ENCODE results near the gene ZNF823.
"Not testable (repeated sequence)": the region's sequence is repeated elsewhere in the genome, so short reads cannot be mapped to it uniquely, and the experiment has no call there.

ZNF823 gene
- 12.9 to 15.0 reads per million in 2 donors for total RNA-seq

DNA sequence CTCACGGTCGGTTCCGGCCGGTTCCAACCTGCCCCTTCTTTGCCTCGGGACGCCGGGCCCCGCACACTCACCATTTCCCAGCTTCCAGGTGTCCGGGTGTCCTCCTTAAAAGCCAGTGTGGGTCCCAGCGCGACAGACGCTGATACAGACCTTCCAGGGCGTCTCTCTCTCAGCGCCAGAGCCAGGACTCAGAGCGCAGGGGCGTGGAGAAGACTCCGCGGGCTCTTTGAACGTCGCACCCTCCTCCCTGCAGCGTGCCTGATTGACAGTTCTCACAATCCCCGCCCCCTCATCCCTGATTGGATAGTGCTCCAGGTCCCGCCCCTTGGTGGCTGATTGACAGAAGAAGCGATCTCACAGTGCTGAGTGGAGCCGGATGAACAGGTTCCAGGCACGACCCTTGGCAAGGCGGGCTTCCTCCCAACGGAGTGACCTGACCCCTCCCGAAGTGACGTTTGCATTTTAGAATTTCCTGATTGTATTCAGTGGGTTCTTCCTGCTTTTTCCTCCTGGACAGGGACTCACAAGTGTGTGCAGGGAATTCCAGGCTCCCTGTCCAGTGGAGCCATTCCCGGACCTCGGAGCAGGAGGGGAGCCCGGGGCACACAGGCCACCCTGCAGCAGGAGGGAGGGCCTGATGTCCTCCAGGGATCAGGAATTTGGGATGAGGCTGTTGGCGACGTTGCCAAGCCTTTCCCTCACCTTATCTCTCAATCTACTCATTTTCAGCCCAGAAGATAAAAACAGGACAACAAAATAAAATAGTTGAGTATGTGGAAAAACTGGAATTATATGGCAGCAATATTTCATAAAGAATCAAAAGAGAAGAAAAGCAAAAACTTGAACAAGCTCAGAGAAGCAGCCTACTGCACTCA is at the start of gene ZNF823:
Gene ZNF823, minus strand, starts transcription at position 201 of the 875 bp plus-strand sequence. Its CDS starts 127 bp downstream, at position 74.
- peak; percentile 45 for DNase-seq

DNA sequence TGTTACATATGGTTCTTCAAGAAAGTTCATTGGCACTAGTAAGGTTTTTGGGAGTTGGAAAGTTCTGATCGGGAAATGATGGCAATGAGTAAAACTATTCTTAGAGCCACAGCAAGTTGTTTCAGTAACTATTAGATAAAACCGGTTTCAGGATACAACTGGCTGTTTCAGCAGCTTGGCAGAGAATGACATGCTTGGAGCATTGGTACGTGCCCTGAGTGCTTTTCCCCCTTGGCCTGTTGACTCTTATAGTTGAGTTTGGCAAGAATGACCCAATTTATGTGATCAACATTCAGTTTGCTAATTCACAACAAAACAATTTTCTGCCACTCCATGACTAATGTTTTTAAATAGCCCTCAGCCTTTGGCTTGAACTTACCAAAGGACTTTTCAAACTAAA is 48.8 kb upstream of the ZNF823 start:
- no peak for DNase-seq

DNA sequence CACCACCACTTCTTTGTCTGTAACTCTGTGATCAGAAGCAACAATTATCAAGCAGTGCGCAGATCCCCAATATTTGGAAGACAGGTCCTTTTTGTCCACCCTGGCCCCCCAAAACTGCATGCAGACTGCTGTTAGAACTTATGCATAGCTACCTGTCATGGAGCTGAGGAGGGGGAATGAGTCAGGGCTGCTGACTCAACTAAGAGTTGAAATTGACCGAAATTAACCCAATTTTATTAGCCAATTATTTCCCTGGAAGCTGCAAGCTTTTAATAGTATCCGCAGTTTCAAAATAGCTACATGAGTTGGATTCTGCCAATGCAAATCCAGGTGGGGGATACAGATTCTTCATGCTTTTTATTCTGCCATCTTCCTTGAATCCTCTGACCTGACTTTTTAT is 45.6 kb upstream of the ZNF823 start:
- DNase-seq, result no peak

DNA sequence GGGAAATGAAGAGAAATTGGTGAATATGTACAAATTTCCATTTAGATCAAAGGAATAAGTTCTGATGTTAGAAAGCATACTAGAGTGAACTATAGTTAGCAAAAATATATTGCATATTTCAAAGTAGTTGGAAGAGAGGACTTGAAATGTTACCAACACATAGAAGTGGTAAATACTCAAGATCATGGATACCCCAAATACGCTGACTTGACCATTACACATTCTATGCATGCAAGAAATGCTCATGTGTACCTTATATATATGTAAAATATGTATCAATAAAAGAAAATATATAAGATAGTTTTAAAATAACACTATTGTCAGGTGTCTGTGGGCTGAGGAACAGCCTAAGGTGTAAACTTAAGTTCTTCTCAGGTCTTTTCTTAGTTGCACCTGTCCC is 45.0 kb upstream of the ZNF823 start:
- DNase-seq, result no peak

DNA sequence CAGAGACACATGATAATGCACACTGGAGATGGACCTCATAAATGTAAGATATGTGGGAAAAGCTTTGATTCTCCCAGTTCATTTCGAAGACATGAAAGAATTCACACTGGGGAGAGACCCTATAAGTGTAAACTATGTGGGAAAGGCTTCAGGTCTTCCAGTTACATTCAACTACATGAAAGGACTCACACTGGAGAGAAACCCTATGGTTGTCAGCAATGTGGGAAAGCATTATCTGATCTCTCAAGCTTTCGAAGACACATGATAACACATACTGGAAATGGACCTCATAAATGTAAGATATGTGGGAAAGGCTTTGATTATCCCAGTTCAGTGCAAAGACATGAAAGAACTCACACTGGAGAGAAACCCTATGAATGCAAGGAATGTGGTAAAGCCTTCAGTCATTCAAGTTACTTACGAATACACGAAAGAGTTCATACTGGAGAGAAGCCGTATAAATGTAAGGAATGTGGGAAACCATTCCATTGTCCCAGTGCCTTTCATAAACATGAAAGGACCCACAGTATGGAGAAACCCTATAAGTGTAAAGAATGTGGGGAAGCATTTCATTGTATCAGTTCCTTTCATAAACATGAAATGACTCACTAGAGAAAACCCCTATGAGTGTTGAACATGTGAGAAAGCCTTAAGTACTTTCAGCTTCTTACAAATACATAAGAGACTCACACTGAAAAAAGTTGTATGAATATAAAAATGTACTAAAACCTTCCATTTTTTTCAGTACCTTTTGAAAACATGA is 42.7 kb upstream of the ZNF823 start:
- no peak for DNase-seq

DNA sequence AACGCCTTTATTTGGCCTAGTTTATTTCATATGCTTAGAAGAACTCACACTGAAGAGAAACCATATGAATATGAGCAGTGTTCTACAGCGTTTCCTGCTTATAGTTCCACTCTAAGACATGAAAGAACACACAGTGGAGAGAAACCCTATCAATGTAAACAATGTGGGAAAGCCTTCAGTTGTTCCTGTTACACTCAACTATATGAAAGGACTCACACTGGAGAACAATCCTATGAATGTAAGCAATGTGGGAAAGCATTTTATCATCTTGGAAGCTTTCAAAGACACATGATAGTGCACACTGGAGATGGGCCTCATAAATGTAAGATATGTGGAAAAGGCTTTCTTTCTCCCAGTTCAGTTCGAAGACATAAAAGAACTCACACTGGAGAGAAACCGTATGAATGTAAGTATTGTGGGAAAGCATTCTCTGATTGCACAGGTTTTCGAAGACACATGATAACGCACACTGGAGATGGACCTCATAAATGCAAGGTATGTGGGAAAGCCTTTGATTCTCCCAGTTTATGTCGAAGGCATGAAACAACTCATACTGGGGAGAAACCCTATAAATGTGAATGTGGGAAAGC is 41.8 kb upstream of the ZNF823 start:
- DNase-seq, result no peak

DNA sequence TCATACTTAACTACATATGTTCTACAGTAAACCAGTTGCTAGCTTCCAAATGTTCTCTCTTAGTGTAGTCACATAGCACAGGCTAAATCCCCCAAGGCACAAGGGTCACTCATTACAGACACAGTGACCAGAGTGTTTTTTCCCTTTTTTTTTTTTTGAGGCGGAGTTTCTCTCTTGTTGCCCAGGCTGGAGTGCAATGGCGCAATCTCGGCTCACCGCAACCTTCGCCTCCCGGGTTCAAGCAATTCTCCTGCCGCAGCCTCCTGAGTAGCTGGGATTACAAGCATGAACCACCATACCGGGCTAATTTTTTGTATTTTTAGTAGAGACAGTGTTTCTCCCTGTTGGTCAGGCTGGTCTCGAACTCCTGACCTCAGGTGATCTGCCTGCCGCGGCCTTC is 37.9 kb upstream of the ZNF823 start:
- not testable (repeated sequence) for DNase-seq

DNA sequence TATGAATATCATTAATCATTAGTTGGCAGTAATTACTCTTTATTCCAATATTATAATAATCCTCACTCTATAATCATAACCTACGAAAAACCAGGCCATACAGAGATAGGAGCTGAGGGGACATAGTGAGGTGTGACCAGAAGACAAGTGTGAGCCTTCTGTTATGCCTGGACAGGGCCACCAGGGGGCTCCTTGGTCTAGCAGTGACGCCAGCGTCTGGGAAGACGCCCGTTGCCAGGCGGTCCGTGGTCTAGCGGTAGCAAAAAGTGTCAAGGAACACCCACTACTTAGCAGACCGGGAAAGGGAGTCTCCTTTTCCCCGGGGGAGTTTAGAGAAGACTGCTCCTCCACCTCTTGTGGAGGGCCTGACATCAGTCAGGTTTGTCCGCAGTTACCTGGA is 32.8 kb upstream of the ZNF823 start:
- not testable (repeated sequence) for DNase-seq

DNA sequence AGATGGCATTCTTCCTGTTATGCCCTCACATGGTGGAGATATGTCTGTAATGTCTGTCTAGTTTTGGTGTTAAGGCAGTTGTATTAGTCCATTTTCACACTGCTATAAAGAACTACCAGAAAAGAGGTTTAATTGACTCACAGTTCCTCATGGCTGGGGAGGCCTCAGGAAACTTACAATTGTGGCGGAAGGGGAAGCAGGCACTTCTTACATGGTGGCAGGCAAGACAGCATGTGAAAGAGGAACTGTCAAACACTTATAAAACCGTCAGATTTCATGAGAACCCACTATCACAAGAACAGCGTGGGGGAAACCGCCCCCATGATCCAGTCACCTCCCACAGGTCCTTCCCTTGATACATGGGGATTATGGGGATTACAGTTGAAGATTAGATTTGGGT is 31.2 kb upstream of the ZNF823 start:
- DNase-seq, result no peak

DNA sequence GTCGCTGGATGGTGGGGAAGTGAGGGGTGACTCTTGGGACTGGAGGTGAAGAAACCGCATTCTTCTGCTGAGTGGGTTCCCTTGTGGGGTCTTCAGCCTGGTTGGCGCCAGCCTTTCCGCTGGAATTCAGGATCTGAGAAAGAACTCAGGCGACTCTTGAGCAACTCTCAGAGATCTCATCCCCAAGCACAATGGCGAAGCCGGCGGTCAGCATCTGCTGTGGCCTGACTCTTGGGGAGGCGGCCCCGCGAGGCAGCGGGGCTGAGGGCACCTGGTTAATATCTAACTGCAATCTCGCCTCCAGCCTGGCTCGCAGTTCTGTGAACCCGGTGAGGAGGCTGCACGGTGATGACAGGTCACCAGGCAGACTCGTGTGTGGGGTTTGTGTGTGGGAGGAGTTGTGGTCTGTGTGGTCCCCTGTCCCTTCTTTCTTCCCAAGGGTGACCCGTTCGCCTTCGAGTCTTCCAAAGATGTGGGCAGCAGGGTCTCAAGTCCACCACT is 28.9 kb upstream of the ZNF823 start:
- no peak for DNase-seq

DNA sequence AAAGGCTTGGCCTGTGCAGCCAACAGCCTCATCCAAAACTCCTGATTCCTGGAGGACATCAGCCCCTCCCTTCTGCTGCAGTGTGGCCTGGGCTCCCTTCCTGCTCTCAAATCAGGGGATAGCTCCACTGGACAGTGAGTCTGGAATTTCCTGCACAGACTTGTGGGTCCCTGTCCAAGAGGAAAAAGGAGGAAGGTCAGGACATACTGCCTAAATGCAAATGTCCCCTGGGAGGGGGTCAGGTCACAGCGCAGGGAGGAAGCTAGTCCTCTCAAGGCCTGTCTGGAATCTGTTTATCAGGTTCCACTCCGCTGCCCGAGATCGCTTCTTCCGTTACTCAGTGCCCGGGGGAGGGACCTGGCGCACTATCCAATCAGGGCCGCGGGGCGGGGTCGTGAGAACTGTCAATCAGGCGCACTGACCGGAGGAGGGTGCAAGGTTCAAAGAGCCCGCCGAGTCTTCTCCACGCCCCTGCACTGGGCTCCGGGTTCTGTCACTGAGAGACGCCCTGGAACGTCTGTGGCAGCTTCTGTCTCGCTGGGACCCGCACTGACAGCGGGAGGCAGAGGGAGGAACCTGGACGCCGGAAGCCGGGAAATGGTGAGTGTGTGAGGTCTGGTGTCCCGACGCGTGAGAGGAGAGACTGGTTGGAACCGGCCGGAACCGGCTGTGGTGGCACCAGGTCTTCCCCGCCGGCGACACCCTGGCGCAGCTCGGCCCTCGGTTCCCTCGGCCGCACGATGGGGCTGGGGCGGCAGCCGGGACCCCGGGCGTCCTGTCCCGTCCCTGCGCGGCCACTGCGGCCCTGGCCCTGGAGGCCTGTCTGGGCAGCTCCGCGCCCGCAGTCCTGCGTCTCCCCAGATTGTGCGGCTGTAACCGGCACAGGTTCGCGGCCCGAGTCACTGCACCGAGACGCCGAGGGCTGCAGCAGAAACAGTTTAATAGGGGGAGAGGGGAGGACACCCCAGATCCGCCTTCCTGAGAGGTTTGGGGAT is 28.1 kb upstream of the ZNF823 start, which contains the start of gene ZNF441:
Gene ZNF441, plus strand, starts transcription at position 404 of the 995 bp plus-strand sequence. Its CDS starts 194 bp downstream, at position 598.
- DNase-seq, result peak; percentile 76

DNA sequence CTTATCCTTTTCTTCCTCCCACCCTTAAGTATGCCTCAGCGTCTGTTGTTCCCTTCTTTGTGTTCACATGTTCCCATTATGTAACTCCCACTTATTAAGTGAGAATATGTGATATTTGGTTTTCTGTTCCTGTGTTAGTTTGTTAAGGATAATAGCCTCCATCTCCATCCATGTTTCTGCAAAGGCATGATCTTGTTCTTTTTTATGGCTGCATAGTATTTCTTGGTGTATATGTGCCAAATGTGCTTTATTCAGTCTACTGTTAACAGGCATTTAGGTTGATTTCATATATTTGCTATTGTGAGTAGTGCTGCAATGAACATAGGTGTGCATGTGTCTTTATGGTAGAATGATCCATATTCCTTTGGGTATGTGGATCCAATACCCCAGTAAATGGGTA is 24.9 kb upstream of the ZNF823 start:
- no peak for DNase-seq

DNA sequence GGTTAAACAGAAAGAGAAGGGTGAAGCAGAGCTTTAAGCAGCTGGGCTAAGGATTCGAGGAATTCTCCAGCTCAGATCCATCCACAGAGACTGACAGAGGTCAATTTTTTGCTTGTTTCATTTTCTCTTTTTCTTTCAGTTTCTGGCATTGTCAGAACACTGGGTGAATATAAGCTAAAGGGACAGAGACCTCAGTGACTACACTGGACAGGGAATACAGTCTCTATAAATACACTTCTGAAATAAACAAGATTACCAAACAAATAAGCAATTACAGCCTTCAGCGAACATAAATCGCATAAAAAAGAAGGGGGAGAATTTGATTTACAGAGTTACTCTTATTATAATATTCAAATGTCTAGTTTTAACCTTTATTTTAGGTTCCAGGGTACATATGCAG is 24.4 kb upstream of the ZNF823 start:
- no peak for DNase-seq

DNA sequence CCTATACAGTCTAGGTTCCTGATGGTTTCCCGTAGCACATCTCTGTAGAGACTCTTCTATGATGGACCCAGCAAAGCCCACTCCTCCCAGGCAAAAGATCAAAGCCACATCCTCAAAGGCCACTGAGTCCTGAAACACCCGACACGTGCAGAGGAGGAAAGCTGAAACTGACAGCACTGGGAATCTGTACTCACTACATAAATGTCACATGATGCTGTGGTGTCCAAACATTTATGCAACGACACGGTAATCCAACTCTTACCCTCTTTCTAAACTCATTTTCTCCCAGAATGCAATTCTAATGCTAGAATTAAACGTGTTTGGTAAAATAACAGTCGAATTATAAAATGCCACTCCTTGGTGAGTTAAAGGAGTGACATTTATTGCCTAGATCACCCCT is 21.1 kb upstream of the ZNF823 start:
- DNase-seq, result no peak

DNA sequence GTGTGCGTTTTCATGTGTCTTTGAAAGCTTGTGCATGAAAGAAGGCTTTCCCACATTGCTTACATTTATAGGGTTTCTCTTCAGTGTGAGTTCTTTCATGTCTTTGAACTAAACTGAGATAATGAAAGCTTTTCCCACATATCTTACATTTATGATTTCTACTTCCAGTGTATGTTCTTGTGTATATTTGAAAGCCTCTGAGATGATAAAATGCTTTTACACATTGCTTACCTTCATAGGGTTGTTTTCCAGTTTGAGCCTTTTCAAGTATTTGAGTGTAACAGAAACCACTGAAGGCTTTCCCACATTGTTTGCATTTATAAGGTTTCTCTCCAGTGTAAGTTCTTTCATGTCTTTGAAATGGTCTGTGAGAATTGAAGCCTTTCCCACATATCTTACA is 18.2 kb upstream of the ZNF823 start:
- no peak for DNase-seq

DNA sequence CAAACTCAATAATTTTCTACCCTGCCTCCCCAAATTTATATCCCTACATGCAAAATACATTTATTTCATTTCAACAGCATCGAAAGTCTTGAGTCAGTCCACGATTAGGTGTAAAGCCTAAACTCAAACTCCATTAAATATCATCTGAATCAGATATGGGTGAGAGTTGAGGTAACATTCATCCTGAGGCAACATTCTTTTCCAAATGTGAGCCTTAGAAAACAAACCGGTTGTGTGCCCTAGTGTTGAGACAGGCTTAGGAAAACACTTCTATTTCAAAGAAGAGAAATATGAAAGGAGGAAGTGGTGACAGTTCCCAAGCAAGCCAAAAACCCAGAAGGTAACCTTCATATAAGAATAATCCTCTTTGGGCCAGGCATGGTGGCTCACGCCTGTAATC is 15.9 kb upstream of the ZNF823 start:
- DNase-seq, result no peak

DNA sequence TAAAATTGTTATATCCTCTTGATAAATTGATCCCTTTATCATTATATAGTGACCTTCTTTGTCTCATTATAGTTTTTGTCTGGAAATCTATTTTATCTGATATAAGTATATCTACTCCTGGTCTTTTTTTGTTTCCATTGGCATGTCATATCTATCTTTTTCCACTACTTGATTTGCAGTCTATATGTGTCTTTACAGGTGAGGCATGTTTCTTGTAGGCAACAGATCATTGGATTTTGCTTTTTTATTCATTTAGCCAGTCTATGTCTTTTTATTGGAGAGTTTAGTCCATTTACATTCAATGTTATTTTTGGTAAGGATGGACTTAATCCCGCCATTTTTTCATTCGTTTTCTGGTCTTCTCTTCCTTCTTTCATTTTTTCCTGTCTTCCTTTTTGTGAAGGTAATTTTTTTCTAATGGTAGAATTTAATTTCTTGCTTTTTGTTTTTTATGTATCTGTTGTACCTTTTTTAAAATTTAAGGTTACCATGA is 13.5 kb upstream of the ZNF823 start:
- no peak for DNase-seq

DNA sequence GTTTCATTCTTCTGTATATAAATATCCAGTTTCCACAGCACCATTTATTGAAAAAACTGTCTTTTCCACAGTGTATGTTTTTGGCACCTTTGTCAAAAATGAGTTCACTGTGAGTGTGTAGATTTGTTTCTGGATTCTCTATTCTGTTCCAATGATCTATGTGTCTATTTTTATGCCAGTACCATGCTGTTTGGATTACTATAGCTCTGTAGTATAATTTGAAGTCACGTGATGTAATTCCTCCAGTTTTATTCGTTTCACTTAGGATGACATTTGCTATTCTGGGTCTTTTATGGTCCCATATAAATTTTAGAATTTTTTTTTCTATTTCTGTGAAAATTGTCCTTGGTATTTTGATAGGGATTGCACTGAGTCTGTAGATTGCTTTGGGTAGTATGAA is 11.0 kb upstream of the ZNF823 start:
- DNase-seq, result no peak

DNA sequence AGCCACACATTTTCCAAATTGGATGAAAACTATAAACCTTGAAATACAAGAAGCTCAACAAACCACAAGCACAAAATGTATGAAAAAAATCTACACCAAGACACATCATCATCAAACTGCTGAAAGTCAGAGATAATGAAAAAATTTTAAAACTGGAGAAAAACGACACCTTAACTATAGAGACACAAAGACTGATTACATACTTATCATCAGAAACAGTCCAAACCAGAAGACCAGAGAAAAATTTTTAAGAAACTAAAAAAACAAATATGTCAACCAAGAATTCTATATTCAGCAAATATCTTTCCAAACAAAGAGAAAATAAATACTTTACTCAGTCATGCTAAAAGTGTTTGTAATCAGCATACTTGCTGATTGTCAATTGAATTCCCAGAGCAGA is 8.5 kb upstream of the ZNF823 start:
- no peak for DNase-seq

DNA sequence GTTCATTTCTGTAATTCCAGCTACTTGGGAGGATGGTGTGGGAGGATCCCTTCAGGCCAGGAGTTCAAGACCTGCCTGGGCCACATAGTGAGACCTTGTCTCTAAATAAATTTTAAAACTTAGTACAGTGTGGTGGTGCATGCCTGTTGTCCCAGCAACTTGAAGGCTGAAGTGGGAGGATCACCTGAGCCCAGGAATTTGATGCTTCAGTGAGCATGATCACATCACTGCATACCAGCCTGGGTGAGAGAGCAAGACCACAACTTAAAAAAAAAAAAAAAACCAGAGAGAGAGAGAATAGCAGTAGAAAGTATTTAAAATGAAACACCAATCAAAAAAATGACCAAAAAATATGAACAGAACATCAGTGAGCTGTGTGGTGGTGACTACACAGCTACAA is 7.1 kb upstream of the ZNF823 start:
- DNase-seq, result no peak

DNA sequence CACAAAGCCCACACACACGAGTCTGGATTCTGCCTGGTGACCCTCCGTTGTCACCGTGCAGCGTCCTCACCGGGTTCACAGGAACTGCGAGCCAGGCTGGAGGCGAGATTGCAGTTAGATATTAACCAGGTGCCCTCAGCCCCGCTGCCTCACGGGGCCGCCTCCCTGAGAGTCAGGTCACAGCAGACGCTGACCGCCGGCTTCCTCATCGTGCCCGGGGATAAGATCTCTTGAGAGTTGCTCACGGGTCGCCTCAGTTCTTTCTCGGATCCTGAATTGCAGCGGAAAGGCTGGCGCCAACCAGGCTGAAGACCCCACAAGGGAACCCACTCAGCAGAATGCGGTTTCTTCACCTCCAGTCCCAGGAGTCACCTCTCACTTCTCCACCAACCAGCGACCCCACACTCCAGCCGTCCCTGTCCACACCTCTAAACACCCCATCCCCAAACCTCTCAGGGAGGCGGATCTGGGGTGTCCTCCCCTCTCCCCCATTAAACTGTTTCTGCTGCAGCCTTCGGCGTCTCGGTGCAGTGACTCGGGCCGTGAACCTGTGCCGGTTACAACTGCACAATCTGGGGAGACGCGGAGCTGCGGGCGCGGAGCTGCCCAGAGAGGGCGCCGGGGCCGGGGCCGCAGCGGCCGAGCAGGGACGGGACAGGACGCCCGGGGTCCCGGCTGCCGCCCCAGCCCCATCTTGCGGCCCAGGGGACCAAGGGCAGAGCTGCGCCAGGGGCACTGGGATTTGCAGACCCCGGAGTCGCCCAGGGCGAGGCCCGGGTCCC is 591 bp downstream of the ZNF823 start:
- no peak for DNase-seq
